HG02840 (cell line): ENCODE measurements around the gene XCL2.

Experiments used
- ATAC-seq: cut with Tn5 transposase; IDR thresholded peaks from one replicate; pipeline ENCODE4 v1.9.1; 2021; ENCODE audit warnings: mild to moderate bottlenecking, moderate library complexity, moderate number of reproducible peaks; ENCODE audit not compliant: unreplicated experiment, low FRiP score

Gene XCL2

GRCh38 chr1:168518813-168519212, 25.0 kb downstream of the XCL2 start:
- no peak for ATAC-seq

DNA sequence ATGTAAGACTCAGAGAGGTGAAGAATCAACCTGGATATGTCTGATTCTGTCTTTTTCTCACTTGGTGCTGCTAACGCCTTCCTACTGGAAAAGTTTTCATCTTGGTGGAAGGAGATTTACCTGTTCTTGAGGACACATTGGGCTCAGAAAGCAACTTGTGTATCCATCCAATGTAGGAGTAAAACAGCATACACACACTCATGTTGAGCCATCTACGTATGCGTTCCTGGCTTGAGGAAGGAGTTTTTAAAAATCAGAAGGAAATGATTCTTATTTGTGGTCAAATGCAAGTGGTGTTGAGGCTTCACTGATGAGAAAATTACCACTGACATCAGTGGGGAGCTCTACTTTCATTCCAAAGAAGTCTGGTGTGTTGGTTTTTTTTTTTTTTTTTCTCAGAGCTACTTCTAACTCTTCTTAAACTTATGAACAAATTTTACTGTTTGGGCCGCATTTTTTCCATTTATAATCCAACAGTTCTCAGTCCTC, 25.6 kb downstream of the XCL2 start:
- ATAC-seq = no peak

- ATAC-seq = no peak
Observed at GRCh38 chr1:168514455-168514854, 29.3 kb downstream of the XCL2 start.

DNA sequence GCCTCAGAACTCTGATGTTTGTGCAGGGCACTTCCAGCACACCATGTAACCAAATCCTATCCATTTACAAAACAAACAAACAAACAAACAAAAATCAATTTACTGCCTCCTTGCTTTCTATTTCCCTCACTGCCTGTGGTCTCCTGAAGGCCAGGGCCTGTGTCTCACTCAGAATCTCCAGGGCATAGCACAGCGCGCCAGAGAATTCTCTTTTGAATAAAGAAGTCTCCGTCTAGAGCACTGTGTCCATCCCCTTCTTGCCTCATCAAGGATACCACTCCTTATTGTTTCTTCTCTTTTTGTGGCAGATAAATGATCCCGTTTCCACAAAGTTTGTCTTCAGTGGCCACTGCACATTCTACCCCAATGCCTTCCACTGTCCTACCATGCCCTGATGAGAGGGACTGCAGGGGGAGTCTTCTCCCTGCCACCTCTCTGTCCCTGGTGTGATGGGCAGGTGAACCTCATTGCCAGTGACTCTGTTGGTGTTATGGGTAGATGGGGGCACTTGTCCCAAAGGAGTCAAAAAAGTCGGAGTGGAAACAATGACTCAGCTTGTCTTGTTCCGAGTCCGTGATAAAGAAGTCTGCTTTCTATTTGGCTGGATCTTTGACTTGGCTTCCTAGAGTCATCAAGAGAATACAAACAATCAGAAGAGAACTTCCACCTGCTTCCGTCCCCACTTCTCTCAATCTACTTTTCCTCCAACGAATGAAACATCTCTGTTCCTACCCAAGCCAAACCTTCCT, 30.0 kb downstream of the XCL2 start:
- no peak for ATAC-seq

DNA sequence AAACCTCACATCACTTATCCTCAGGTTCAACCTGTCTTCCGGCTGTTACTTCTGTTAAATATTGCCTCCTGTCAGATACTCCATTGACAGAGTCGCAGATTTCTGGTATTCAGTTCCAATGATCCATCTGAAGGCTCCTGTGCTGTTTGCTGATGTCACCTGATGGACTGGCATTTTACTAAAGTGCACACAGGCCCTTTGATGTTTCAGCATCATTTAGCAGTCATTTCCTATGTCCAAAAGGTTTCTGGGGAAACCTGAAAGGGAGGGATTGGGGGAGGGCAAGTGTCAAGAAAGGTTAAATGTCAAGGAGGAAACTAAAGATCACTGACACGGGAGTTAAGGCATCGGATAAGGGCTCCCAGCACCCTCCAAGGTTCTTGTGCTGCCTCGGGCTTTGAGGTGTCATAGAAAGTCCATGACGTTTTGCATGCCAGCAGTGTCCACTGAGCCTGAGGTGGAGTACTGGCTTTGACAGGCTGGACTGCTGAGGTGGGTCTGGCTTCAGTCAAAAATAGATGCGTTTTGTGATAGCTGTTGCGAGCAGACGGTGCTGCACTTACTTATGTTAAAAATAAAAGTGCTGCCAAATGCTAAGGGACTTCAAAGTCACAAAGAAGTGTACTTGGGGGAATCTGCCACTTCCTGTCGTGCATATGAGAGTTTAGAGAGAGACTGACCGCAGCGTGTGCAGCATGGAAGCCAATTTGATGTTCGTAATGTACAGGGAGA, 30.8 kb downstream of the XCL2 start:
- no peak for ATAC-seq

DNA sequence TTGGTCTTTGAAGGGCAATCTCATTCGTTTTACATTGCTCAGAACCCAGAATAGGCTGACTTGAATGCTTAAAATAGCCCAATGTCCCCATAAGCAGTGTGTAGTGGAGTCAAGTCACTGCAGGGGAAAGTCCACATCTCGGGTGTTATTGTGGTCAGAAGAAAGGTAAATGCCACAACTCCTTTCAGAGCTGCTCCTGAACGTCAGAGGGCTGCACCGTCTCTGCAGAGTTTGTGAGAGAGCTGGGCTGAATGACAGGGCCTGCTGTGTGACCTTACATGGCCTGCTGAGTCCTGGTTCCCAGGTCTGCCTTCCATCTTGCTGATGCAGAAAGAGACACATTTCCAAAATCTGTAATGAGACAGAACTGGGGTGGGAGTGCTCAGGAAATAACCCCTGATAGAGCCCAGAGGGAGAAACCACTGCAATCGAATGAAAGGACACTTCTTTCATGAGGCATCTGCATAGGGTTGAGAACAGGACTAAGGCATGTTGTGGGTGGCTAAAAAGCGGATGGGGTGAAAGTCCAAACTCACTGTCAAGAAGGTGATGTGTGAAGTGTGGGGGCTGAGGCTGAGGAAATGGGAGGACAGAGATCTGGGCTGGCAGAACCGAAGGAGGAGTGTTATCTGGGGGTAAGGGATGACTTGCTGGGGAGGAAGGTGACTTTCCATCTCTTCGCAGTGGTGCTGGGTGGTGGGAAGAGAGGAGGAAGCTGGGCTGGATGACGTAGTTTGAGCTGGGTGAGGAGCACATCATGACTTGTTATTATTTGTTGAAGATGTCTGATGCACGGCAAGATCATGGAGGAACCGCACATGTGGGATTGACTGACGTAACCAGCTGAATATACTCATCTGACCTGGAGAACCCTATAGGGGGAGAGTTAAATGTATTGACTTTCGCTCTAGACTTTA, 33.7 kb downstream of the XCL2 start:
- ATAC-seq = peak; percentile 68

DNA sequence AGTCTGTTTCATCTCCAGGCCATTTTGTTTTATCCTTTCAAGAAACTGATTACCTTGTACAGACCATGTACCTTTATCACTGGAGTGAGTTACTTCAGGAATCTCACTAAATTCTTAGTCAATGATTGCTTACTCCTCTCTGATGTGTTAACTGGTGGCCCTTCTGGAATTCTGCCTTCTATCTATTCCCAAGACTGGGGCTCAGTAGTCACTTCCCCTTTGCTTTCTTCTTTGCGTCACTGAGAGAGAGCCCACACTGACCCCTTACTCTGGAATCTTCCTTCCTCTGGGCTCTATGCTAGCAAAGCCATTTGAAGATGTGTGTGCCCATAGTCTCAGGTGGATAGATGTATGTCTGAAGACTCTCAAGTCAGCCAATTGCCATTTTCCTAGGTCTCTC, 34.6 kb downstream of the XCL2 start:
- ATAC-seq = no peak

- no peak for ATAC-seq
Observed at GRCh38 chr1:168507828-168508227, 36.0 kb downstream of the XCL2 start.

GRCh38 chr1:168507231-168507630, 36.6 kb downstream of the XCL2 start:
- no peak for ATAC-seq

GRCh38 chr1:168506204-168506819, 37.5 kb downstream of the XCL2 start:
- no peak for ATAC-seq

DNA sequence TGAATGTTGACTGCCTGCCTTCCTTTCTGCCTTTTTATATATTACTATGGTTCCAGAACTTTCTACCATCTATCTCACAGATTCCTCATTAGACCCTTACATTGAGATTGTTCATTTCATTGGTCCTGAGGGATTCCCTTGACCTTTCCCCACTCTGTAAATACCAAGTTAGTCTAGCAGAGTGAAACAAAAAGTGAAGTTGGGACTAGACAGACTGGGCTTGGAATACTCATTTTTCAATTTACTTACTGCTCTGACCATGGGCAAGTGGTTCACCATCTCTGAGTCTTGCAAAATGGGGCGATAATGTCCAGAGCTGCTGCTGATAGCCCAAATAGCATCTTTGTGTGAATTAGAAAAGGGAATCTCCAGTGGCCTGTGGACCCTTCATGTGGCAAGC, 38.8 kb downstream of the XCL2 start:
- ATAC-seq = no peak

GRCh38 chr1:168504064-168504837, 39.5 kb downstream of the XCL2 start:
- no peak for ATAC-seq

GRCh38 chr1:168499688-168500049, 44.1 kb downstream of the XCL2 start:
- no peak for ATAC-seq

- ATAC-seq = no peak
Observed at GRCh38 chr1:168498956-168499687, 44.7 kb downstream of the XCL2 start.

DNA sequence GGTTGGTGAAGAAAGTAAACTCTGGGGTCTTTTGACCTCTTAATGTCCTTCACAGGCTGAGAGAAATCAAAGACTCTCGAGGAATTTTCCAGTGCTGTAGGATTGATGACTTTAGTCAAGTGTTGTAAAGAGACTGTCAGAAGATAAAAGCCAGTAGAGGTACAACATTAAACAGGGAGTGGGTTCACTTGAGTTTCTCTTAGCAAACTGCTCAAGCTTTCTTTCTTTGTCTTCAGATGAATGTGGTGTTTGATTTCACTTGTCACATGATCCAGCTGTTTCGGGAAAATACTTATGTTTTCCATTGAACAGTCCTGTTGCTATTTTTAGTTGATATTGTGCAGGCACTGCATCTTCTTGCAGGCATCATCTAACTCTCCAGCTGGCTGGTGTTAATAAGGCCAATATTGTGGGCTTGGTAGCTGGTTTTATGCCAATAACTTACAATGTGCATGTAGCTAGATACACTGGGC, 45.6 kb downstream of the XCL2 start:
- ATAC-seq = no peak

DNA sequence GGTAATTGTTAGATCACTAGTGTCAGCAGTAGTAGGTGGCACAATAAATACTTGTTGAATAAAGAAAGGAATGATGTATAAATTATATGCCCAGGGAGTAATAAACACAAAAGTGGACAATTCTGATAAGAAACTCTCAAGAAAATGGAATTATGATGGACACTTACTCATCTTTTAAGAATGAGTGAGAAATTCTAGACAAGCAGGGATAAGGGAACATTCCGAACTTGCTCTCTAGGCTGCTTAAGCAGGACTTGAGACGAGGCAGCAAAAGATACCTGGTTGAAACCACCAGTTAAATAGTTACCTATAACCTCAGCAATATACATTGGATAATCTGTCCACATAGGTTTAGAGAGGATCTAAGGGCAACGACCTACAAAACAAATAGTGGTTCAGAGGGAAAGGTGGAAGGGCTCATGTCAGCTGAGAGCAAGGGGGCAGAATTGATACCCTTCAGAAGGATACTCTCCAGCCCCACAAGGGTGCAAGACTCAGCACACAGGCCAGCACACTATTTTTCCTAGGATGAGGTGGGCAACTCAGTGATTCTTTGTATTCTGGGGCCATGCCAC, 46.3 kb downstream of the XCL2 start:
- ATAC-seq = no peak

- ATAC-seq = no peak
Observed at GRCh38 chr1:168491527-168492164, 52.2 kb downstream of the XCL2 start.
